A673 (cell line): ENCODE results near the gene CCDC57. TPM values are rescaled to one million over a fixed set of nuclear protein-coding genes. Genes with fewer than 3 reads are reported as not detected.

Experiments used
- BruUV-seq: library from RNA; stranded (reverse); fragments of 400-500 nt; replicated peaks from 2 replicates; lab custom pipeline; 2021; lab: Mats Ljungman, UMichigan
- CTCF ChIA-PET: fragments of 300-600 bp; sonication (Branson Sonifier 250); formaldehyde crosslinking; loops from one replicate; lab custom pipeline; 2022; ENCODE audit warnings: antibody characterized with exemption; lab: Charles Lee
- POLR2A ChIA-PET: fragments of 300-600 bp; sonication (Branson Sonifier 250); formaldehyde crosslinking; loops from one replicate; lab custom pipeline; 2022; ENCODE audit warnings: antibody characterized with exemption; ENCODE audit not compliant: low non-redundant PET; lab: Charles Lee
- DNase-seq: peaks from one replicate; pipeline ENCODE4 v3.0.0-alpha.2; 2015; ENCODE audit warnings: low spot score
- H3K27ac ChIP-seq: fragments of 200-600 bp; sonication (generic); 2 replicates; pipeline ENCODE4 v1.5.1; 2016; ENCODE audit warnings: mixed run types, low read depth, mild to moderate bottlenecking, mixed read lengths, antibody characterized with exemption, low read length; ENCODE audit not compliant: poor library complexity, severe bottlenecking
- H3K27me3 ChIP-seq: fragments of 200-600 bp; sonication (generic); replicated peaks from 2 replicates; pipeline ENCODE4 v1.6.1; 2017; ENCODE audit warnings: mixed run types, low read depth, mild to moderate bottlenecking, mixed read lengths, antibody characterized with exemption, low read length; ENCODE audit not compliant: insufficient read depth, poor library complexity
- H3K36me3 ChIP-seq: fragments of 200-600 bp; sonication (generic); 2 replicates; pipeline ENCODE4 v1.6.1; 2016; ENCODE audit warnings: mixed run types, mild to moderate bottlenecking, mixed read lengths, antibody characterized with exemption, low read length; ENCODE audit not compliant: insufficient read depth, poor library complexity, severe bottlenecking
- H3K4me1 ChIP-seq: fragments of 200-600 bp; sonication (generic); 2 replicates; pipeline ENCODE4 v1.6.1; 2017; ENCODE audit warnings: mixed run types, mild to moderate bottlenecking, mixed read lengths, antibody characterized with exemption, low read length; ENCODE audit not compliant: insufficient read depth, poor library complexity, severe bottlenecking
- H3K4me3 ChIP-seq: fragments of 200-600 bp; sonication (generic); 2 replicates; pipeline ENCODE4 v1.5.1; 2016; ENCODE audit warnings: low read depth, mixed run types, mild to moderate bottlenecking, mixed read lengths, low read length; ENCODE audit not compliant: poor library complexity, severe bottlenecking
- H3K9me3 ChIP-seq: fragments of 200-600 bp; sonication (generic); 2 replicates; pipeline ENCODE4 v1.6.1; 2016; ENCODE audit warnings: mixed run types, low read depth, mild to moderate bottlenecking, mixed read lengths, antibody characterized with exemption, low read length; ENCODE audit not compliant: poor library complexity, severe bottlenecking
- EZH2 ChIP-seq: fragments of 200-600 bp; sonication (generic); IDR thresholded peaks from 2 replicates; pipeline ENCODE4 v1.6.1; 2017; ENCODE audit warnings: borderline replicate concordance, low read depth, mild to moderate bottlenecking, mixed read lengths, antibody characterized with exemption, low read length; ENCODE audit not compliant: poor library complexity, severe bottlenecking
- intact Hi-C: fragments of 100-400 bp; cut with micrococcal nuclease; formaldehyde crosslinking; loops from one replicate; pipeline ENCODE4 v1.10.0; 2022; ENCODE audit not compliant: unreplicated experiment
- total RNA-seq: library from RNA; stranded (reverse); gene quantifications from 2 replicates; pipeline ENCODE4 v1.2.3, GENCODE V29; 2021
- TF ChIP-seq, protein P1 (sequence below): fragments of 300-800, 200-600 bp; sonication (generic); conservative IDR thresholded peaks from 2 replicates; pipeline ENCODE4 v1.5.1; 2017; ENCODE audit warnings: low read depth, mild to moderate bottlenecking, antibody characterized with exemption, low read length, moderate library complexity, mixed read lengths

The CCDC57 gene
- total RNA-seq, 1 experiment from 2014 or later, result 43.6 TPM

DNA sequence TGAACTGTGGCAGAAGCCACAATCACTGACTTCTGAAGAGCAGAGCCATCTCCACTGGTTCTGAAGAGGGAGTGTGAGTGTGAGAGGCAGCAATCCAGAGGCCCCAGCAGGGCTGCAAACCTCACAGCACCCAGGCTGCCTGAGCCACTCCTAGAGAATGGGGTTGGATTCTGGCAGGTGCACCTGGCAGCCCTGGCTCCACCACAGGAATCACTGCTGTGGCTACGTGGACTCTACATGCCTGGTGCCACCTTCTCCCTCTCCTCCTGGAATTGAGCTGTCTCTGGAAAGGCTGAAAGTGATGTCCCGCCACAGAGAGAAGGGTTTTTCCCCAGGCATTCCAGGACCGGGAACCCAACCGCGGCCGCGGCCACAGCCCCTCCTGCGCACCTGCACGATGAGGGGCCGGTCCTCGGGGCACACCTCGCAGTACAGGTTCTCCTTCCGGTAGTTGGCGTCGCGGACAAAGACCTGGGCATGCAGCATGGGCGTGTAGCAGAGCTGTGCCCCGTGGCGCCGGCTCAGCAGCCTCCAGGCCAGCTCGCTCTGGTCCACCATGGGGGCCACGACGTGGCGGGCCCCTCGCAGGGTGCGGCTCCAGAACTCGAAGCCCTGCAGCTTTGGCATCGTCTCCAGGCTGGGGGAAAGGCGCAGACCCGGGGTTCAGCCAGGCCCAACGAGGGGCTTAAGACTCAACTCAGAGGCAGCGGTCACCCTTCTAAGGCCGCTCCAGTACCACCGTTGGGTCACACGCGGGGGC, 148.0 kb downstream of the CCDC57 start:
- no peaks in the 10 kb centered on the region for H3K9me3 ChIP-seq
- DNase-seq, result no peak
- ChIA-PET POLR2A (no interaction called here), CTCF (no interaction called here)
- H3K36me3 ChIP-seq, result peaks cover 38% of the 10 kb centered on the region
- no peak for TF ChIP-seq EZH2
- TF ChIP-seq, protein P1, sequence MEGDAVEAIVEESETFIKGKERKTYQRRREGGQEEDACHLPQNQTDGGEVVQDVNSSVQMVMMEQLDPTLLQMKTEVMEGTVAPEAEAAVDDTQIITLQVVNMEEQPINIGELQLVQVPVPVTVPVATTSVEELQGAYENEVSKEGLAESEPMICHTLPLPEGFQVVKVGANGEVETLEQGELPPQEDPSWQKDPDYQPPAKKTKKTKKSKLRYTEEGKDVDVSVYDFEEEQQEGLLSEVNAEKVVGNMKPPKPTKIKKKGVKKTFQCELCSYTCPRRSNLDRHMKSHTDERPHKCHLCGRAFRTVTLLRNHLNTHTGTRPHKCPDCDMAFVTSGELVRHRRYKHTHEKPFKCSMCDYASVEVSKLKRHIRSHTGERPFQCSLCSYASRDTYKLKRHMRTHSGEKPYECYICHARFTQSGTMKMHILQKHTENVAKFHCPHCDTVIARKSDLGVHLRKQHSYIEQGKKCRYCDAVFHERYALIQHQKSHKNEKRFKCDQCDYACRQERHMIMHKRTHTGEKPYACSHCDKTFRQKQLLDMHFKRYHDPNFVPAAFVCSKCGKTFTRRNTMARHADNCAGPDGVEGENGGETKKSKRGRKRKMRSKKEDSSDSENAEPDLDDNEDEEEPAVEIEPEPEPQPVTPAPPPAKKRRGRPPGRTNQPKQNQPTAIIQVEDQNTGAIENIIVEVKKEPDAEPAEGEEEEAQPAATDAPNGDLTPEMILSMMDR, result no peak
- H3K27me3 ChIP-seq, result no peaks in the 10 kb centered on the region
- TSS peak; percentile 53 for BruUV-seq
- H3K4me1 ChIP-seq, result peaks cover 6% of the 10 kb centered on the region
- H3K4me3 ChIP-seq, result peak overlapping the region; percentile 85
- peak overlapping the region; percentile 81 for H3K27ac ChIP-seq
- intact Hi-C loops, result no loop called here

DNA sequence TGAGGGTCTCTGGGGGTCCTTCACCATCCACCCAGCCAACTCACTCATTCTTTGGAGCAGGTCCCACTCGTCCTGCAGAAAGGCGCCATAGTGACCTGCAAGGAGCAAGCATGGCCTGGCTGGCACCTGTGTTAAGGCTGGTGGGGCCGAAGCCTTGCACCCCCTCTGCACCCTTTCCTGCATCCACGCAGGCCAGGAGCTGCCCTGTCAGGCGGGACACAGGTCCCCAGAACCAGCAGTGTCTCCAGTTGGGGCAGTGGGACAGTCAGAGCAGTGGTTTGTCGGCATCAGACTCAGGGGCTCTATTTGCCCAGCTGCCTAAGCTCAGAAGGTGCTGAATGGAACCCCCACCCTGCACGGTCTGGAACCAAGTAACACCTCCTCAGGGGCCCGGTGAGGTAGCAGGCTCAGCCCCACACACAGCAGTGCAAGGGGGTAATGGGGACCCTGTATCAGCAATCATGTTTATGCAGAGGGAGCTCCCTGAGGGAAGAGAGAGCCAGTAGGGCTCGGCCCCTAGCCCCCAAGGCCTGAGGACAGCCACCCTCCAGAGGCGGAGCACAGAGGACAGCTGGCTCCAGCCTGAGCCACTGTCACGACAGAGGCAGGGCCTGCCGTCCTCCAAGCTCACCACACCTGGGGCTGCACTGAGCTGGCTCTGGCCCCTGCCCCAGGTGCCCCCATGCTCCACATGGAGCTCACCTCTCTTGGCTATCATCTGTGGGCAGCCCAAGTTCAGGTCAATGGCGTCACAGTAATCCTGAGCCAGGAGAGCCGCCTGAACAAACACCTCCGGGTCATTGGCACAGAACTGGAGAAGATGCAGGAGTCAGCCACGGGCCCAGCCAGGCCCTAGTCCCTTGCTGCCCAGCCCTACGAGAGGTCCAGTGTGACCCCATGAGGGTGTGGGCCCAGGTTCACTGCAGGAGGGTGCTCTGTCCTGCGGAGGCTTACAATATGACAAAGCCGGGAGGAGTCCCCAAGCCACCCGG, 148.9 kb downstream of the CCDC57 start:
- Histone ChIP-seq H3K9me3 (no peaks in the 10 kb centered on the region), H3K27me3 (no peaks in the 10 kb centered on the region), H3K4me1 (peaks cover 6% of the 10 kb centered on the region), H3K36me3 (peaks cover 44% of the 10 kb centered on the region), H3K27ac (no peak overlapping the region), H3K4me3 (peak overlapping the region; percentile 85)
- TF ChIP-seq EZH2, result no peak
- ChIA-PET POLR2A (no interaction called here), CTCF (no interaction called here)
- intact Hi-C loops, result no loop called here
- no peak for DNase-seq
- BruUV-seq, result no TSS peak

DNA sequence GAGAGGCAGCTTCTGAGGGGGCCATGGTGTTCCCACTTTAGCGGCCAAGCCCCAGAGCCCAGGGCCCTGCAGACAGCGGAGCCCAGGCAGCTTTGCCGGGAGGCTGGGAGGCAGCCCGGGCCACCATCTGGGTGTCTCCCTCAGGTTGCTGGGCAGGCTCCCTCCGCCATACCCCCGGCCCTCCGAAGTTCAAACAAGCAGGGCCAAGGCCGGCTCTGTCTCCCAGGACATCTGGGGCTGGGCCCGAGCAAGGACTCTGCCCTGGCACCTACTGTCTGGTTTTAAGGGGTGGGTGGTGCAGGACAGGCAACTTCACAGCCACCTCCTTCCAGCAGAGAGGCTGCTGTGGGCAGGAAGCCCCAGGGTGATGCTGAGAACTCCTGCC, 149.7 kb downstream of the CCDC57 start:
- DNase-seq, result no peak
- TF ChIP-seq EZH2, result no peak
- TF ChIP-seq, protein P1, result no peak
- no peak overlapping the region for H3K27ac ChIP-seq
- H3K4me1 ChIP-seq, result peaks cover 6% of the 10 kb centered on the region
- H3K9me3 ChIP-seq, result no peaks in the 10 kb centered on the region
- H3K36me3 ChIP-seq, result peaks cover 51% of the 10 kb centered on the region
- POLR2A ChIA-PET, result no interaction called here
- intact Hi-C loops, result no loop called here
- no peaks in the 10 kb centered on the region for H3K27me3 ChIP-seq
- CTCF ChIA-PET, result no interaction called here
- H3K4me3 ChIP-seq, result no peak overlapping the region
- no TSS peak for BruUV-seq
